Neuronal stem cell (in vitro differentiated cells): ENCODE measurements around the gene CARS2.

ENCODE experiments used
- DNase-seq: peaks from one replicate; pipeline ENCODE4 v3.0.0-alpha.2; 2013; ENCODE audit warnings: low spot score
- H2AFZ ChIP-seq: one replicate; pipeline ENCODE4 v1.6.1; 2013; ENCODE audit warnings: mild to moderate bottlenecking, low read length, inconsistent platforms
- H2AK5ac ChIP-seq: 2 replicates; pipeline ENCODE4 v1.6.1; 2013; ENCODE audit warnings: low read depth, mild to moderate bottlenecking, inconsistent platforms, low read length, moderate library complexity, mixed read lengths
- H2BK120ac ChIP-seq: 2 replicates; pipeline ENCODE4 v1.6.1; 2013; ENCODE audit warnings: low read depth, mild to moderate bottlenecking, inconsistent platforms, low read length, moderate library complexity, mixed read lengths
- H2BK12ac ChIP-seq: one replicate; pipeline ENCODE4 v1.6.1; 2013; ENCODE audit warnings: low read length, inconsistent platforms
- H2BK15ac ChIP-seq: 2 replicates; pipeline ENCODE4 v1.6.1; 2013; ENCODE audit warnings: mild to moderate bottlenecking, low read length, inconsistent platforms, mixed read lengths
- H2BK5ac ChIP-seq: one replicate; pipeline ENCODE4 v1.6.1; 2013; ENCODE audit warnings: inconsistent platforms, mild to moderate bottlenecking, low read length, moderate library complexity
- H3K14ac ChIP-seq: one replicate; pipeline ENCODE4 v1.6.1; 2013; ENCODE audit warnings: low read length, inconsistent platforms
- H3K18ac ChIP-seq: 2 replicates; pipeline ENCODE4 v1.6.1; 2013; ENCODE audit warnings: low read length, inconsistent platforms
- H3K23ac ChIP-seq: 2 replicates; pipeline ENCODE4 v1.6.1; 2013; ENCODE audit warnings: low read depth, mild to moderate bottlenecking, mixed read lengths, low read length, inconsistent platforms; ENCODE audit not compliant: poor library complexity
- H3K27ac ChIP-seq: replicated peaks from 3 replicates; pipeline ENCODE4 v1.5.1; 2013; ENCODE audit warnings: low read length, inconsistent platforms
- H3K27me3 ChIP-seq, 3 experiments: 2 replicates each; pipeline ENCODE4 v1.6.1; 2013; ENCODE audit warnings: low read length in 3 of 3, mild to moderate bottlenecking in 2 of 3, inconsistent platforms in 1 of 3, low read depth in 1 of 3, mixed read lengths in 1 of 3, moderate library complexity in 1 of 3; ENCODE audit not compliant: control insufficient read depth in 3 of 3, insufficient read depth in 3 of 3
- H3K36me3 ChIP-seq, 2 donors: replicated peaks in 1 of 2; 2 replicates each; pipeline ENCODE4 v1.6.1; 2013; ENCODE audit warnings: low read length in 2 of 2; ENCODE audit not compliant: control insufficient read depth in 2 of 2, insufficient read depth in 2 of 2
- H3K4ac ChIP-seq: 2 replicates; pipeline ENCODE4 v1.6.1; 2013; ENCODE audit warnings: inconsistent platforms, mild to moderate bottlenecking, low read length, moderate library complexity
- H3K4me1 ChIP-seq, 2 donors: 1 replicate in 1 of 2; 2 replicates in 1 of 2; pipeline ENCODE4 v1.6.1; 2013; ENCODE audit warnings: low read length in 2 of 2, low read depth in 1 of 2; ENCODE audit not compliant: control insufficient read depth in 2 of 2, insufficient read depth in 1 of 2
- H3K4me2 ChIP-seq: one replicate; pipeline ENCODE4 v1.6.1; 2013; ENCODE audit warnings: mild to moderate bottlenecking, low read length, inconsistent platforms; ENCODE audit not compliant: insufficient read depth, poor library complexity, severe bottlenecking
- H3K4me3 ChIP-seq, 2 donors: 2 replicates each; pipeline ENCODE4 v1.5.1; 2013; ENCODE audit warnings: low read length in 2 of 2, mild to moderate bottlenecking in 2 of 2, inconsistent platforms in 1 of 2, moderate library complexity in 1 of 2
- H3K79me1 ChIP-seq: one replicate; pipeline ENCODE4 v1.6.1; 2013; ENCODE audit warnings: low read depth, mild to moderate bottlenecking, inconsistent platforms, low read length, moderate library complexity
- H3K9ac ChIP-seq: one replicate; pipeline ENCODE4 v1.6.1; 2013; ENCODE audit warnings: mild to moderate bottlenecking, low read depth, low read length, inconsistent platforms; ENCODE audit not compliant: poor library complexity
- H3K9me3 ChIP-seq, 2 donors: replicated peaks in 1 of 2; 2 replicates each; pipeline versions ENCODE3 to v1.6.1; 2013; ENCODE audit warnings: low read length in 2 of 2, mild to moderate bottlenecking in 2 of 2, inconsistent platforms in 1 of 2, low read depth in 1 of 2, mixed read lengths in 1 of 2, moderate library complexity in 1 of 2; ENCODE audit not compliant: control insufficient read depth in 2 of 2, insufficient read depth in 1 of 2
- H4K8ac ChIP-seq: one replicate; pipeline ENCODE4 v1.6.1; 2013; ENCODE audit warnings: low read depth, mild to moderate bottlenecking, inconsistent platforms, low read length, moderate library complexity
- H4K91ac ChIP-seq: one replicate; pipeline ENCODE4 v1.6.1; 2013; ENCODE audit warnings: low read length, low read depth, mild to moderate bottlenecking, inconsistent platforms; ENCODE audit not compliant: poor library complexity
- WGBS, 2 donors: extraction: QIAGEN DNeasy Blood & Tissue Kit; methylation state at CpG; one replicate each; pipeline ENCODE4 v1.1.7; 2013; ENCODE audit warnings: missing lambda C conversion rate in 2 of 2, mixed read lengths in 1 of 2; ENCODE audit not compliant: insufficient read length in 2 of 2, insufficient replicate concordance in 1 of 2; ENCODE audit errors: extremely low coverage in 2 of 2; 5-methylcytosine and 5-hydroxymethylcytosine counted together

The CARS2 gene

DNA sequence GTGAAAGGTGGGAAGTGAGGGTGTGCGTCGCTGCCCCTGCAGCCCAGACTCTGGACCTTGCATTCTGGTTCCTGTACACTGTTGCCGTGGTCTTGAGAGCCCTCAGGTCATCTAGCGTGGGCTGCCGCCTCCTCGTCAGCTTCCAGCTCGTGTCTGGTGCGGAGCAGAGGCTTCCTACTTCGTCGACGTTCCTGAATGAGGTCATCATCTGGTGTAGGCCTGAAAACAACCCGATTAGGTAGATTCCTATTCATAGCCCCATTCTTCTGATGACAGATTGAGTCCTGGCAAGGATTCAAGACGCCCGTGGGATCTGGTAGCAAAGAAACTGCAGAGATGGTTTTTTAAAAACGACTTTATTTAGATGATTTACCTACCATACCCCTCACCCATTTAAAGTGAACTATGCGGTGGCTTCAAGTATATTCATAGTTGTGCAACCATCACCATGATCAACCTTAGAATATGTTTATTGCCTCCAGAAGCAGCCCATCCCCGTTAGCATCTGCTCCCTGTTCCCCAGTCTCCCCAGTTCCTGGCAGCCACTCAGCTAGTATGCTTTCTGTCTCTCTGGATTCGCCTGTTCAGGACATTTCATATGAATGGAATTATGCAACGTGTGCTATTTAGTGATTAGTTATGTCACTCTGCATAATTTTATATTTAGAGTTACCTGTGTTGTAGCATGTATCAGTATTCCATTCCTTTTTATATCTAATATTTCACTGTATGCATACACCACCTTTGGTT, 76.8 kb downstream of the CARS2 start:
- Histone ChIP-seq H2AK5ac (no peak overlapping the region), H4K91ac (no peak overlapping the region), H3K4me2 (no peak overlapping the region), H3K36me3 (peaks cover 10 to 60% of the 10 kb centered on the region in 2 donors), H3K4me1 (peaks cover 3 to 13% of the 10 kb centered on the region in 2 donors), H2BK15ac (peak overlapping the region; percentile 49), H3K14ac (peak overlapping the region; percentile 97), H2BK12ac (no peak overlapping the region), H3K4me3 (no peak overlapping the region), H3K9ac (no peak overlapping the region), H3K23ac (peak overlapping the region; percentile 65), H3K18ac (no peak overlapping the region), H3K27ac (no peak overlapping the region), H3K79me1 (peaks cover 5% of the 10 kb centered on the region), H2BK120ac (peak overlapping the region; percentile 41), H4K8ac (no peak overlapping the region), H3K4ac (no peak overlapping the region), H3K27me3 (no peaks in the 10 kb centered on the region), H2AFZ (no peak overlapping the region), H2BK5ac (no peak overlapping the region), H3K9me3 (peaks cover 0 to 2% of the 10 kb centered on the region in 2 donors)
- DNase-seq = no peak
- WGBS, 2 donors = no CpG with 5 or more reads among the region's 19 CpGs

DNA sequence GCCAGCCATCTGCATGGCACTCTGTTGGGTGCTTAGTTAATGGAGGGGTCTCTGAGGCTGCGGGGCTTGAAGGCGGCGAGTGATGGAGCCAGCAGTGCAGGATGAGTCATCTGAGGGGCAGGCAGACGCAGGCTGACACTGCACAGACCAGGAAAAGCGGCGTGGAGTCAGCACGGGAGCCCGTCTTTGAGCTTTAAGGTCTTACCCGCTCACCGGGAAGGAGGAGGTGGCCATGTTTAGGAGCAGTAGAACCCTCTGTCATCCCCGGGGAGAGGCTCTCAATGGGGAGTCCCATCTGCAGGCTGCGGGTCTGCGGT, 77.5 kb downstream of the CARS2 start:
- Histone ChIP-seq H2BK12ac (no peak overlapping the region), H2BK15ac (no peak overlapping the region), H2BK120ac (peak overlapping the region; percentile 41), H3K14ac (no peak overlapping the region), H4K91ac (no peak overlapping the region), H3K4ac (no peak overlapping the region), H3K4me1 (peaks cover 3 to 13% of the 10 kb centered on the region in 2 donors), H3K9ac (peak overlapping the region; percentile 70), H2BK5ac (peak overlapping the region; percentile 2), H3K23ac (no peak overlapping the region), H3K9me3 (peaks cover 0 to 2% of the 10 kb centered on the region in 2 donors), H2AK5ac (no peak overlapping the region), H3K36me3 (peaks cover 11 to 56% of the 10 kb centered on the region in 2 donors), H3K27ac (no peak overlapping the region), H2AFZ (no peak overlapping the region), H3K27me3 (no peaks in the 10 kb centered on the region), H4K8ac (no peak overlapping the region), H3K18ac (no peak overlapping the region), H3K4me2 (no peak overlapping the region), H3K79me1 (peaks cover 5% of the 10 kb centered on the region), H3K4me3 (no peak overlapping the region)
- WGBS, 2 donors = no CpG with 5 or more reads among the region's 13 CpGs
- no peak for DNase-seq

DNA sequence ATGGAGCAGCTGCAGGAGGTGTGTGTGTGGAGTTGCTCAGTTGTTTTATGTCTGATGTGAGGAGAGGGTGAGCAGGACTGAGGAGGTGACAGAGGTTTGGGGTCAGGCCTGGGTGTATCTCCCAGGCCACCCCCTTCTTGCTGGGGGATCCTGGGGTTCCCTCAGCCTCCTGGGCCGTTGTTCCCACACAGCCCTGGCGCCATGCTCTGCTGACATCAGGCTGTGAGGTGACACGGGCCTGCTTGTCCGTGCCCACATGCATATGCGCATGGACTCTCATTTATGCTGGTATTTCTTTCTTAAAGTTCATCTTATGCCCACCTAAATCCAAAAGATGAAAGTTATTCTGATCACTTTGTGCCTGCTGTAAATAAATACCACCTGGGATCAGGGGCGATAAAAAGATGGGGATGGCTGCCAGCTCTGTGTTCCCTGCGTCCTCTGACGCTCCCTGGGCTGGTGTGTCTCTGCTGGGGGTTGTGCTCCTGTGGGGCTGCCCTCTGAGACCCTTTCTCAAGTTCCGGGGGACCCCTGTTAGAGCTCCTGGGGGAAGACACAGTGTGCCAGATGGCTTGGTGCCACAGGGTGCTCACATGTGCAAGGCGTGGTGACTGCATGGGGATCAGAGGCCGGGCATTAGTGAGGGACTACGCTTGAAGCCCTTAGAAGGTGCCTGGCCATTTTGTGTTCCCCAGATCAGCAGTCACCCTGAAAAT, 78.0 kb downstream of the CARS2 start:
- Histone ChIP-seq H4K91ac (no peak overlapping the region), H2BK5ac (peak overlapping the region; percentile 2), H3K27ac (no peak overlapping the region), H3K23ac (no peak overlapping the region), H3K9ac (no peak overlapping the region), H3K79me1 (peaks cover 6% of the 10 kb centered on the region), H3K14ac (no peak overlapping the region), H3K9me3 (peaks cover 0 to 2% of the 10 kb centered on the region in 2 donors), H3K18ac (no peak overlapping the region), H2BK12ac (no peak overlapping the region), H2AFZ (no peak overlapping the region), H3K4me2 (no peak overlapping the region), H3K36me3 (peaks cover 12 to 61% of the 10 kb centered on the region in 2 donors), H4K8ac (no peak overlapping the region), H3K4ac (no peak overlapping the region), H3K27me3 (no peaks in the 10 kb centered on the region), H3K4me3 (no peak overlapping the region), H3K4me1 (peaks cover 3 to 13% of the 10 kb centered on the region in 2 donors), H2AK5ac (no peak overlapping the region), H2BK15ac (no peak overlapping the region), H2BK120ac (no peak overlapping the region)
- no peak for DNase-seq
- no CpG with 5 or more reads among the region's 12 CpGs for WGBS, 2 donors

DNA sequence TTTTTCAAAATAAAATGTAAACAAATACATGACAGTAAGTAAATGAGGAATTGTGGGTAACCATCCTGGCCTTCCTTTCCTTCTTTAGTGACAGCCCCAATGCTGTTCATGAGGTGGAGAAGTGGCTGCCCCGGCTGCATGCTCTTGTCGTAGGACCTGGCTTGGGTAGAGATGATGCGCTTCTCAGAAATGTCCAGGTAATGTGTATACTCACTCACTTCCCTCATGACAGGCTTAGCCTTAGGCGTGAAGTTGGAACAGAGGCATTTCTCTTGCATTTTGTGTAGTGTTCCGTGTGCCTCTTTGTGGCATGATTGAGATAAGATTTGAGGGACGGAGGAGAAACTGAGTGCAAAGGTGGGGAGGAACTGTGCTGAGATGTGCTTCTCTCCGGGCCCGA, 78.6 kb downstream of the CARS2 start:
- no peak overlapping the region for H2BK15ac ChIP-seq
- peaks cover 0 to 2% of the 10 kb centered on the region in 2 donors for H3K9me3 ChIP-seq
- no peak overlapping the region for H2AK5ac ChIP-seq
- H3K4me3 ChIP-seq = no peak overlapping the region
- H3K18ac ChIP-seq = no peak overlapping the region
- H3K79me1 ChIP-seq = peaks cover 9% of the 10 kb centered on the region
- H2AFZ ChIP-seq = no peak overlapping the region
- peaks cover 3 to 13% of the 10 kb centered on the region in 2 donors for H3K4me1 ChIP-seq
- H2BK12ac ChIP-seq = no peak overlapping the region
- H3K27ac ChIP-seq = no peak overlapping the region
- H3K27me3 ChIP-seq = no peaks in the 10 kb centered on the region
- no peak overlapping the region for H2BK5ac ChIP-seq
- H4K8ac ChIP-seq = no peak overlapping the region
- H3K23ac ChIP-seq = no peak overlapping the region
- H2BK120ac ChIP-seq = no peak overlapping the region
- no peak overlapping the region for H3K9ac ChIP-seq
- no peak for DNase-seq
- H3K4me2 ChIP-seq = no peak overlapping the region
- no CpG with 5 or more reads among the region's 8 CpGs for WGBS, 2 donors
- no peak overlapping the region for H3K4ac ChIP-seq
- peaks cover 14 to 67% of the 10 kb centered on the region in 2 donors for H3K36me3 ChIP-seq
- no peak overlapping the region for H3K14ac ChIP-seq
- no peak overlapping the region for H4K91ac ChIP-seq
